RPMI7951 (cell line): ENCODE measurements around the gene ALOXE3. TPM values are rescaled to one million over a fixed set of nuclear protein-coding genes. Genes with fewer than 3 reads are reported as not detected.
"Not testable (repeated sequence)": the region's sequence is repeated elsewhere in the genome, so short reads cannot be mapped to it uniquely, and the experiment has no call there.

Source experiments
- DNase-seq: peaks from one replicate; pipeline ENCODE4 v3.0.0-alpha.2; 2012; ENCODE audit warnings: low read depth
- total RNA-seq: library from RNA; depleted of rRNA; stranded (reverse); fragments of >200 nt; shearing (Covaris generic); gene quantifications from 2 replicates; pipeline ENCODE4 v1.2.3, GENCODE V29; 2014

ALOXE3 gene
- total RNA-seq, 1 experiment from 2014 or later: 0.12 TPM

GRCh38 chr17:8122422-8122923 lies 4.2 kb upstream of the ALOXE3 start:
- DNase-seq: peak; percentile 63

- peak; percentile 59 for DNase-seq
These were observed 3.5 kb upstream of the ALOXE3 start for GRCh38 chr17:8121681-8122421.

GRCh38 chr17:8121407-8121680 lies 3.0 kb upstream of the ALOXE3 start:
- DNase-seq: no peak

- DNase-seq: peak; percentile 57
These were observed 2.4 kb upstream of the ALOXE3 start for GRCh38 chr17:8120520-8121406.

- peak; percentile 85 for DNase-seq
These were observed 1.5 kb upstream of the ALOXE3 start for GRCh38 chr17:8119581-8120519.

- DNase-seq: peak; percentile 72
These were observed 661 bp upstream of the ALOXE3 start for GRCh38 chr17:8118769-8119580.

- DNase-seq: no peak
These were observed 841 bp downstream of the ALOXE3 start for GRCh38 chr17:8117367-8117979.

- no peak for DNase-seq
These were observed 1.5 kb downstream of the ALOXE3 start for GRCh38 chr17:8116776-8117175.

- no peak for DNase-seq
These were observed 7.4 kb downstream of the ALOXE3 start for GRCh38 chr17:8110907-8111306.

- DNase-seq: no peak
These were observed 7.9 kb downstream of the ALOXE3 start for GRCh38 chr17:8110456-8110804.

- DNase-seq: no peak
These were observed 8.5 kb downstream of the ALOXE3 start for GRCh38 chr17:8109661-8110455.

GRCh38 chr17:8108972-8109660 lies 9.2 kb downstream of the ALOXE3 start:
- no peak for DNase-seq

GRCh38 chr17:8106980-8107379 lies 11.3 kb downstream of the ALOXE3 start:
- not testable (repeated sequence) for DNase-seq

GRCh38 chr17:8105957-8106398 lies 12.3 kb downstream of the ALOXE3 start:
- DNase-seq: no peak

GRCh38 chr17:8104911-8105310 lies 13.4 kb downstream of the ALOXE3 start:
- no peak for DNase-seq

GRCh38 chr17:8103549-8103948 lies 14.8 kb downstream of the ALOXE3 start:
- peak; percentile 19 for DNase-seq

- DNase-seq: no peak
These were observed 16.6 kb downstream of the ALOXE3 start for GRCh38 chr17:8101721-8102120.

- no peak for DNase-seq
These were observed 17.6 kb downstream of the ALOXE3 start for GRCh38 chr17:8100763-8101162.

GRCh38 chr17:8100111-8100510 lies 18.2 kb downstream of the ALOXE3 start:
- DNase-seq: no peak
